HTR-8/SVneo (cell line): Measurements from ENCODE around the gene SFXN5.

ENCODE experiments used
- DNase-seq: peaks from one replicate; pipeline ENCODE4 v3.0.0; 2011; ENCODE audit warnings: low spot score, mixed read lengths; ENCODE audit not compliant: insufficient read length
- FAIRE-seq: peaks from 2 replicates; lab custom pipeline; 2011; peaks lifted over from hg19 to GRCh38; lab: Jason Lieb, UNC

Gene SFXN5

GRCh38 chr2:73059106-73059505, 12.4 kb downstream of the SFXN5 start:
- DNase-seq (no peak), FAIRE-seq (no peak)

- FAIRE-seq (no peak), DNase-seq (no peak)
Measured at GRCh38 chr2:73054980-73055379, 16.5 kb downstream of the SFXN5 start.

DNA sequence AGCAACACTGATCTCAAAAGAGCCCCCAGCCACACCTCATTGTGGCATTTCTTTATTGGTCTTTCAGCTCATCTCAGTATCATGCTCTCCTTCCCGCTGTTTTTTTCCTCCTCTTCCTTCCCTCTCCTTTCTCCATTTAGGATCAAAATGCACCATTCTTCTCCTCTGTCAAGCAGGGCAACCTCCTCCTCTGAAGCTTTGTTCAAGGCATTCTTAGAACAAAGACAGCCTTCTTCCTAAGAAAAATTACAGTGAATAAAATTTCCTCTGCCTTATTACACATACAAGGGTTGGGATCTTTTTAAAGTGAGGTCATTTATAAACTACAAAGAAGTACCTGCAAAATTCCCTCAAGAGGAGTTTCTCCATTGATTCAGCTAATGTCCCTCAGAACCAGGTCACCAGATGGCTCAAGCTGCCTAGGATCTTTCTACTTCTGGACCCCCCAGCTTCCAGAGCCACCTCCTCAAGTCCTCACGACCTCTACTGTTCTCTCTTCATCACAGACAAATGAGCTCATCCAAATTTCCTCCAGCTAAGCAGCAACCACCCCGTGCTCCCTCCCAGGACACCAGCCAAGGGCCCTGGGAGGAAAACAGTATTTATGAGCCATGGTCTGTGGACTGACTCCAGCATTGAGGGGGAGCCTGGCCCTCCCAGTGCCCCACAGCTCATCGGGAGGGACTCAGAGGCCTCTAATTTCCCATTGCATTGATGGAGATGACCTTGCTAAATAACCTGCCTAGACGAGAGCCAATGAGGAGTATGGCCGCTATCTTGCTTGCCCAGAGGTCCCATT, 18.0 kb downstream of the SFXN5 start:
- no peak for FAIRE-seq

DNA sequence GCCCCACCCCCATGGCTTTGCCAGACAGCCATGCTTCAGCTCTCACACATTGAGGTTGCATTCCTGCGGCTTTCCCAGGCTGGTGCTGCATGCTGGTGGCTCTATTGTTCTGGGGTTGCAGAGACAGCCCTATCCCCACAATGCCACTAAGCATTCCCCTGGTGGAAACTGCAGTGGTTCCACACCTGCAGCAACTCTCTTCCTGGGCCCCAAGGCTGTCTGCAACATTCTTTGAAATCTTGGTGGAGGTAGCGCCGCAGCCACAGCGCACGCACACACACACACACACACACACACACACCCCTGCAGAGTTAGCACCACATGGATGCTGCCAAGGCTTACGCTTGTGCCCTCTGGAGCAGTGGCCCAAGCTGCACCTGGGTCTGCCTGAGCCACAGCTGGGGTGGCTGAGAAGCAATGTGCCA, 21.4 kb downstream of the SFXN5 start:
- FAIRE-seq (peak; percentile 52), DNase-seq (no peak)

More for the DNA sequence above, 18.0 kb downstream of the SFXN5 start:
- no peak for DNase-seq

DNA sequence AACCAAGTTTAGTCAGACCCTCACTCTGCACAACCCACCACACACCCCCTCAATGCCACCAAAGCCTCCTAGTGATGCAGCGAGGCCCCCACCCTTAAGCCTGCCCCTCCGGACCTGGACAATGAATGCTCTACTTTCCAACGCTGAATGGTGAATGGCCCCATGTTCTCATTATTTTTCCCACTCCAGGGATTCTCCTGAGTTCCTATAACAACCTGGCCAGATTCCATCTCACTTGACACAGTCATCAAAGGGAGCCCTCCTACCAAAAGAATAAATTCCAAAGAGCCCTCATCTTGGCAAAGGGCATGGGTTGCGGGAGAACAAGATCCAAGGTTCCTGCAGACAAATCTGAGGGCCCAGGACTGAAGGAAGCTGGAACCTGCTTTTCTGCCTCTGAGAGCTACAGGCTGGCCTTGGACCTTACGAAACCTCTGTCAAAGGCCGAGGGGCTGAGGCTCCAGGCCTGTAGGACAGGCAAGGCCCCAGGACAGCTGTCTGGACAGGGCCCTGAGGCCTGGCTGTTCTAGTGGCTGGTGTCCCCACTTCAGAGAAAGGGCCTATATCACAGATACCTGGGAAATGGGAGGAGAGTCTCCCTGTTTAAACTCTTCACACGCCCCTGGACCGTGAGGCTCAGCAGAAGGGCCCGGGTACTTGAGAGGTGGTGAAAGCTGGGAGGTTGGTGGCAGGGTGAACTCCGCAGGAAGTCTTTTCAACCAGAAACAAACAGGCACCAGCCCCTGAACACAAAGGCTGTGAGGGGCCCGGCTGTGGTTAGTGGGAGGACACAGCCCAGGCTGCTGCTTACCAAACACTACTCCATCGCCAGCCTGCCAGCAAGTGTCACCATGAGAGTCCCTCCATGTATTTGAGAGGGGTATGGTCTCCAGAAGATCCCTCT, 27.3 kb downstream of the SFXN5 start:
- FAIRE-seq = no peak
- no peak for DNase-seq

- DNase-seq (no peak), FAIRE-seq (no peak)
Measured at GRCh38 chr2:73043276-73043675, 28.2 kb downstream of the SFXN5 start.

DNA sequence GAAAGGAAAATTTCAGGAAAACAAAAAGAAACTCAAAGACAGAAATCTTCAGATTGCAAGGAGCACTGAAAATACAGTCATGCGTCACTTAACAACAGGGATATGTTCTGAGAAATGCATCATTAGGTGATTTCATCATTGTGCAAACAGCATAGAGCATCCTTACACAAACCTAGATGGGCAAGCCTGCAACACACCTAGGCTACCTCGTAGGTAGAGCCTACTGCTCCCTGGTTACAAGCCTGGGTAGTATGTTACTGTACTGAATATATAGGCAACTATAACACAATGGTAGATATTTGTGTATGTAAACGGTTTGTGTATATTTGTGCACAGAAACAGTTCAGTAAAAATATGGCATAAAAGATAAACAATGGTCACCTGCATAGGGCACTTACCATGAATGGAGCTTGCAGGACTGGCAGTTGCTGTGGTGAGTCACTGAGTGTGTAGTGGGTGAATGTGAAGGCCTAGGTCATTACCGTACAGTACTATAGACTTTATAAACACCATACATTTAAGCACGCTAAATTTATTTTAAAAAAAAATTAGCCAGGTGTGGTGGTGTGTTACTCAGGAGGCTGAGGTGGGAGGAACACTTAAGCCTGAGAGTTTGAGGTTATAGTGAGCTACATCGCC, 33.4 kb downstream of the SFXN5 start:
- no peak for FAIRE-seq
- DNase-seq = no peak

- no peak for FAIRE-seq
Measured at GRCh38 chr2:73036766-73037165, 34.7 kb downstream of the SFXN5 start.

GRCh38 chr2:73035899-73036711, 35.4 kb downstream of the SFXN5 start:
- no peak for DNase-seq
- no peak for FAIRE-seq

More at GRCh38 chr2:73036766-73037165, 34.7 kb downstream of the SFXN5 start:
- no peak for DNase-seq

DNA sequence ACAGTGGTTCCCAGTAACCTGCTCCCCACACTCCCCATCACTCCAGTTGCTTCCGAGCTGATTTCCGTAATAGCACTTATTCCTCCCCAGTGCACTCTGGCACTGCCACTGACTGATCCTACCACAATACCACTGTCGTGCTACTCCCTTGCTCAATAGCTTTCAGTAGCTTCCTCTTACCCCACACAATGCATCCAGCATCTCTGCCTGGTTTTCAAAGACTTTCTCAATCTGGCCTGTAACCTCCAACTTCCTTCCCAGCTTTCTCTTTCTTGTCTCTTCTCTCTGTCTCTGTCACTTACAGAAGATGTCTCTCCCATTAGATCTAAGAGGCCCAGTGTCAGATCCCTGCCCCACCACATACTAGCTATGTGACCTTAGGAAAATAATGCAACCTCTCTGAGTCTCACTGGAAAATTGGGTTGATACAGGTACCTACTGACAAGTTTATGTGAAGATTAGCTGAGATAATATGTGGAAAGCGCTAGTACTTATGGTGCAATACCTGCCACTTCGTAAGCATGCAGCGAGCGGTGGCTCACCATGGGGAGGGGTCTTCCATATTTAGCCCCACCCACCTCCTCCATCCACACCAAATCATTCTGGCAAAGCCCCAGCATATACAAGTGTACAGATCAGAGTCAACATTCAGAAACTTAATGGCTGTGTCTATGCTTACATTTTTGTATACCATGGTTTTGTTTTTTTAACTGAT, 36.7 kb downstream of the SFXN5 start:
- FAIRE-seq (no peak), DNase-seq (no peak)

DNA sequence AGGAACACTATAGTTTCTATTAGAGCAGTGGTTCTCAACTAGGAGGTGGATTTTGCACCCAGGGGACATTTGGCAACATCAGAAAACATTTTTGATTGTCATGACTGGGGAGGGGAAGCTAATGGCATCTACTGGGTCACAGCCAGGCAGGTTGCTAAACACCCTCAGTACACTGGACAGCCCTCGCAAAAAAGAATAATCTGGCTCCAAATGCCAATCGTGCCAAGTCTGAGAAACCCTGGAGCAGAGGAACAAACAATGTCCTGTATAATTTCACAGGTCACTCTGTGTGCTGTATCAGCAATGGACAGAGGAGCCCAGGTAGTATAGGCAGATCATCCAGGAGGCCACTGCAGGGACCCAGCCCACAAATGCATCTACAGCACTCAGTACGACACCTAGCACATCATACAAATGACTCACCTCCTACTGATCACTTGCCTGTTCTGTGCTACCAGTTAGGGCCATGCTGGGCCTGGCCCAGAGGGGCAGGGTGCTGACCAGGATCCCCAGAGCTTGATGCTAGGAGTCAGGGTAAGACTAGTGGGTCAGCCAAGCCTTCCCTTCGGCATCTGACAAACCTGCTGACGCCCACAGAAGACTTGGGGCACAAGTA, 37.6 kb downstream of the SFXN5 start:
- FAIRE-seq = no peak

GRCh38 chr2:73033142-73033765, 38.3 kb downstream of the SFXN5 start:
- DNase-seq = no peak
- FAIRE-seq = no peak

More for the DNA sequence above, 37.6 kb downstream of the SFXN5 start:
- no peak for DNase-seq

DNA sequence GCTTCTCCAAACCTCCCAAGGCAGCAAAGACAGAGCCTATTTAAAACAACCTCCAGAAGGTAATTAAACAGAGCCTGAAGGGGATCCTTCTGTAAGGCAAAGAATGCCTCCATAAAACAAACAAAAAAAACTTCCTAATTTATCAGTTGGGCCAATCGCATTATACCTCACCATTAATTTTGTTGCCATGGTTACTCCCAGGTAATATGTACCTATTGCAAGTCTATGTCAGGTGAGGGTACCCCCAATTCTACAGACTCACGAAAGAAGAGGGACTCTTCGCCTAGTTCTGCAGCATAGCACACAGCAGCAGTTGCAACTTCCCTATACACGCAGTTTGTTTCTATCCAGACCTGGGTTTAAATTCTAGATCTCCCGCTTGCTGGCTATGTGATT, 38.8 kb downstream of the SFXN5 start:
- FAIRE-seq (no peak), DNase-seq (no peak)

DNA sequence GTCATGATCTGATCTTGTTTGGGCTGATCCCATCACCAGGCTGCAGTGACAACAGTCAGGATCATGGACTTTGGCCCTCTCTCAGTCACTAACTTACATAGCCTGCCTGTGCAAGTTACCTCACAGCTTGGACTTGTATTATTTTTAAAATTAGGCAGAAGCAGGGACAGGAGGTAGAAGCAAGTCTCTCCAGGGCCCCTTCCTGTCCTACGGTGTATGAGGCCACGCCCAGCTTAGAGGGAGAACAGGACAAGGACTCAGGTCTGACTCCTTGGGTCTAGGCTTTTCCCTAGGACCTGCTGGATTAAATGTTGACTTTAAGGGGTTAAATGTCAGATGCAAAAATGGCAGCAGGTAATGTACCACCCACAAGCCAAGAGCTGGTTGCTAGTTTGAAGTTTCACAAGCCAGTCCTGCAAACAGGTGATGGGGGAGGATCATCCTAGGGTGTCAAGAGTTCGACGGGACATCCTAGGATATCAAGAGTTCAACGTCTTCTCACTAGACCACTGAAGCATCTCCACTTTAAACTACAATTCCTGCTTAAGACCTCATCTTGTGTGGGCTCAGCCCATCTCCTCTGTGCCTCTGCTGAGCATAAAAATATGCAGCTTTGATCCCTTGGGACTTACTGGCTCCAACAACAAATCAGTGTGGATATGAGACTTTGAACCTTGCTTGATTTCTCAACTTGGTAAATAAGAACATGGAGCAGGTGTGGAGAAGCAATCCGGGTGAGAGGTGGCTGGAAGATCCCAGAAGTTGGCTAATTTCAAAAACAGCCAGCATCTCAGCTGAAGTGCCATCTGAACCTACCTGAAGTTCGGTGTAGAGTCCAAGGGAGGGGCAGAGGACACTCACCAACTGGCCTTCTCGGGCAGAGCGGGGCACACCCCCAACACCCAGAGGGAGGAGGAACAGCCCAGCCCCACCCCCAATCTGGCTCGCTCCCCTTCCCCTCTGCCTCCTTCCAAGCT, 39.5 kb downstream of the SFXN5 start:
- FAIRE-seq = no peak

GRCh38 chr2:73031095-73031678, 40.3 kb downstream of the SFXN5 start:
- DNase-seq (no peak), FAIRE-seq (no peak)

More for the DNA sequence above, 39.5 kb downstream of the SFXN5 start:
- DNase-seq = no peak

- DNase-seq (no peak), FAIRE-seq (no peak)
Measured at GRCh38 chr2:73028841-73029240, 42.7 kb downstream of the SFXN5 start.

DNA sequence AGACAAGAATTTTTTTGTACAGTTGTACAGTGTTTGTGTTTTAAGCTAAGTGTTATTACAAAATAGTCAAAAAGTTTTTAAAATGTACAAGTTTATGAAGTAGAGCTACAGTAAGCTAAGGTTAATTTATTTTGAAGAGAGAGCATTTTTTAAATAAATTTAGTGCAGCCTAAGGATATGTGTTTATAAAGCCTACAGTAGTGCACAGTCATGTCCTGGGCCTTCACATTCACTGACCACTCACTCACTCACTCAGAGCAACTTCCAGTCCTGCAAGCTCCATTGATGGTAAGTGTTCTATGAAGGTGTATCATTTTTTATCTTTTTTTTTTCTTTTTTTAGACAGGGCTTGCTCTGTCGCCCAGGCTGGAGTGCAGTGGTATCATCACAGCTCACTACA, 44.2 kb downstream of the SFXN5 start:
- DNase-seq (no peak), FAIRE-seq (no peak)
